Daoy (cell line): ENCODE measurements around the gene GUCD1. TPM values are rescaled to one million over a fixed set of nuclear protein-coding genes. Genes with fewer than 3 reads are reported as not detected.

Experiments used
- DNase-seq: peaks from one replicate; pipeline ENCODE4 v3.0.0-alpha.2; 2015; ENCODE audit warnings: low read depth
- total RNA-seq: library from RNA; depleted of rRNA; stranded (reverse); fragments of >200 nt; shearing (Covaris generic); gene quantifications from 2 replicates; pipeline ENCODE4 v1.2.3, GENCODE V29; 2014

The GUCD1 gene
- total RNA-seq, 1 experiment from 2014 or later, result 73.8 TPM

DNA sequence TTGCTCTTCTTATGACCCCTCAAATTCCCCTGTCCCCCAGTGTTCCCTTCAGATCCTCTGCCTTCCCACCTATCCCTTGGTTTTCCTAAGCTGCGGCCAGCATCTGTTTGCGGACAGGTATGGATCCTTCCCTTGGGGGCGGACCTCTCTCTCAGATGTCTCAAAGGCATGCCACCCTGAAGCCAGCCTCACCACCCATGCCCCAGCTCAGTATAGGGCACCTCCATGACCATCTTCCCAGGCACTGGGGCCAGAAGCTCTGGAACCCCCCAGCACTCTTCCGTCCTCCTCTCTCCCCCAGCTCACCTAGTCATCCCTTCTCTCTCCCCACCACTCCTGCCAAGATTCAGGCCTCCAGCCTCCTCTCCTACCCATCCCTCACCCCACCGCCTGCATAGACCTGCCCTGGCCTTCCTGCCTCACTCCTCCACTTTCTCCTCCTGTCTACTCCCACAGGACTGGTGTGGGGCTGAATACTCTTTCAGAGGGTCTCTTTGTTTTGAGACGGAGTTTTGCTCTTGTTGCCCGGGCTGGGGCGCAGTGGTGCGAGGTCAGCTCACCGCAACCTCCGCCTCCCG, 35.7 kb upstream of the GUCD1 start:
- DNase-seq, result no peak

DNA sequence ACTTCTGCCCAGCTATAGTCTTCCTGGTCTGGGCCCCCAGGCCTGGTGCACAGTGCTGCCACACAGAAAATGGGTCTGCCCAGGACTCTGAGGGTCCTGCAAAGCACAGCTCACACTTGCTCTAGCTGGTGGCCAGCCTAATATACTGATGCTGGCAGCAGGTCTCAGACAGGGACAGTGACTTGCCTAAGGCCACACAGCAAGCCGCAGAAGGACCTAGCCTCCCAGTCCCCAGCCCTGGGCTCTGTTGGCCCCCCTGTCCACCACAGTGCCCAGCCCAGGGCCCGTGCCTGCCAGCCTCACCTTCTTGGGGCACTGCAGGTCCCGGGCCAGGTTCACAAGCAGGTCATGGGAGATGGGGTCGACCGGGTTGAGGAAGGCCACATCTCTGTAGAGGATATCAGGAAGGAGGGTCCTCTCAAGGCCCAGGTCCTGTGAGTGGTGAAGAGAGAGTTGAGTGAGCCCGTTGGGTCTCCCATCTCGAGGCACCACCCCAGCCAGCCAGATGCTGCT, 34.6 kb upstream of the GUCD1 start:
- no peak for DNase-seq

DNA sequence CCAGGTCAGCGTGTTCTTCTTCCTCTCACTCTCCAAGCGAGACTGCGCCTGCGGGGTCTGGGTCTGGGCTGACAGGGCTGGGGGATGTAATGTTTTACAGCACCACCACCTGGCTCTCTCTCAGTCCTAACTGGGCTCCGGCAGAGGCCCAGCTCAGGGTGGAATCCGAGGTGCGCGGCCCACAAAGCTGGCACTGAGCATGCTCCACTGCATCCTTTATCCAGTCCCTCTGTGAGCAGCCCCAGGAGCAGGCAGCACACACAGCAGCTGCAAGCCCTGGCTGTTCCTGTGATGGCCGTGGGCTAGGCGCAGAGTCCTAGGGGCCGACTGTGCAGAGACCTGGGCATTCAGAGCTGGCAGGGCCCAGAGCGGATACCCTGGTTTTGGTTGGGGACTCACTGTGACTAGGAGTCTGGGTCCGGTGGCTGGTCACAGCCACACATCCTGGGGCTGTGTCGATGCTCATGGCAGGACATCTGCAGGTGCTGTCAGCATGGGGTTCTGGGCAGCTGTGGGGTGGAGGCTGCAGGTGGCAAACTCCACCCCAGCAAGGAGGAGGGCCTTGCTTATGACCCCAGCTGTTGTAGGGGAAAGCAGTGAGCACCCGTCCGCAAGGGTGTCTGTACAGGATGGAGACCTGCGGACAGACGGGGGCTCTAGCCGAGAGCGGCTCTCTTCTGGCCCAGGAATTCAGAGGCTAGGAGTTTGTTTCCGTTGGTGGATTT, 34.0 kb upstream of the GUCD1 start:
- no peak for DNase-seq

DNA sequence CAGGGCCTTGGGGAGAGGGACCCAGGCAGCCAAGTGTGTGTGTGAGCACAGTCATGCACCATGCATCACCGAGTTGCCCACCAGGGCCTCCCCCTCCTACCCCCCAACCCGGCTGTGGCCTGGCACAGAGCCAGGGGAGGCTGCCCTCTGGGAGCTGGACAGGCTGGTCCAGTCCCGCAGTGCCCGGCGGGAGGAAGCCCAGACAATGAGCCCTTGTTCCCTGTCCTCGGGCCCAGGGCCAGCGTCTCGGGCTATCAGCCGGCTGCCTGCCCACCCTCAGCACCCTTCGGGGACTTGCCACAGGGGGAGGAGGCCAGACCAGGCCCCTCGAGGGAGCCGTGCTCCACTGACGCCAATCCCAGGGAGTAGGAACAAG, 33.4 kb upstream of the GUCD1 start:
- DNase-seq, result no peak

DNA sequence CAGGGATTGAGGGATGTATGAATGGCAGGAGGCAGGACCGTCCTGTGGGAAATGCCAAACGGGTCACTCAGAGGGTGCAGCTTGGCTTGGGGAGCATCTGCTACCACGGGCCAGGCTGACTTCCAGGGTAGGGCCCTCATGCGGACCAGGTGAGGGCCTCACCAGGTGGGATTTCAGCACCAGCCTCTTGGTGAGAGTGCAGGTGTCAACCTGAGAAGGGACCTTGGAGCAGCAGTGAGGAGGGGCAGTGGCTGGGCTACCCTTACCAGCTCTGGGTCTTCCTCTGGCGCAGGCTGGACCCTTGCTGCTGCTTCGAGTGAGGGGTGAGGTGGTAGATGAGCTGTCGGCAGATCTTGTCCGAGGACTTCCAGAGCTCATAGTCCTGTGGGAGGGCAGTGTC, 33.0 kb upstream of the GUCD1 start:
- DNase-seq, result no peak

DNA sequence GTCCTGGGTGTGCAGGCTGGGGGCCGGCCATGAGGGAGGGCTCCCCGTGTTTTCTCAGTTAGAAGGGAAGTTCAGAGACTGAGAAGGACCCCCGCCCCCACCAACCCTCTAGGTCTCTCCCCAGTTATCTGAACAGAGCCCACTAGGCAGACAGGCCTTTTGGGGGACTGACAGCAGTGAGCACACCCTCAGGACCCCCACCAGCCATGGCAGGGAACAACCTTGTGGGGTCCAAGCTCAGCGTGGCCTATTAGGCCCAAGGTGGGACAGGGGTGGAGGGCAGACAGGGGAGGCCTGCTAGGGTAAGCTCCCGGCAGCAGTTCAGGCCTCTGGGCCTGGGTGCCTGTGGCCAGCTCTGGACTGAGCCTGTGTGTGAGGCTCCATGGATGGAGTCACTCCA, 32.3 kb upstream of the GUCD1 start:
- DNase-seq, result no peak

DNA sequence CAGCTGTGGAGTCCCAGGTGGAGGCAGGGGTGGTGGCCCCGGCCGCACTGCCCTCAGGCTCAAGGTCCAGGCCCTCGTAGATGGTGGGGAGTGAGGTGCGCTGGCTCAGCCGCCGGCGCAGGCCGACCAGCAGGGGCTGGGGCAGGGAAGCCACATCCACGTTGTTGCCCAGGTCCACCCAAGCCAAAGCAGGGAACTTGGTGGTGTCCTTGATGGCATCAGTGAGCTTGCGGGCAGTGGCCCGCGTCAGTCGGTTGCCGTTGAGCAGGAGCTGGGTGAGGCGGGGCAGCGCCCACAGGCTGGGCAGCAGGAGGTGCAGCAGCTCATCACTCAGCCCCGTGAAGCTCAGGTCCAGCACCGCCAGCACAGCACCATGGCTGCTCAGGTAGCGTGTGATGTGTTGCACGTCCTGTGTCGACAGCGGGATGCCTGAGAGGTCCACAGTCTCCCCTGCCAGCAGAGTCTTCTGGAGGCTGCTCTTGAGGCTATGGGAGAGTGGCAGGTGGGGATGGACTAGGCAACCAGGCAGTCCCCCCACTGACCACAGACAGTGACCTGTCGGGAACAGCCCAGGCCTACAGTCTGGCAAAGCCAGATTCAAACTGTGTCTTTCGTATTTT, 31.1 kb upstream of the GUCD1 start:
- no peak for DNase-seq

DNA sequence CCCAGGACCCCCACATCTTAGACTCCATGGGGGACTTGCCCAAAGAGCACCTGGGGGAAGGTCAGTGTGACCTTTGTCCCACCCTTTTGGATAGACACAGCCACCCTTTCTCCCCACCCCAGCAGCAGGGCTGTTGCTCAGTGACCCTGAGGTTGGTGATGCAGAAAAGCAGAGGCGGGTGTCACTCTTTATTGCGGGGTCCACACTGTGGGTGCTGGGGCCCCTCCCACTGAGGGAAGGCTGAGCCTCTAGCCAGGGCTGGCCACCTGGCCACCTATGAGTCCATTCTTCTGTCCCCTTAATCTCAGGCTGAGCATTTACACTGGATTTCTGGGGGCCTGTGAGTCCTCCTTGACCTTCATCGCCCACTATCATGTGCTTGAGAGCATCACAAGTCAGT, 30.5 kb upstream of the GUCD1 start:
- DNase-seq, result no peak

DNA sequence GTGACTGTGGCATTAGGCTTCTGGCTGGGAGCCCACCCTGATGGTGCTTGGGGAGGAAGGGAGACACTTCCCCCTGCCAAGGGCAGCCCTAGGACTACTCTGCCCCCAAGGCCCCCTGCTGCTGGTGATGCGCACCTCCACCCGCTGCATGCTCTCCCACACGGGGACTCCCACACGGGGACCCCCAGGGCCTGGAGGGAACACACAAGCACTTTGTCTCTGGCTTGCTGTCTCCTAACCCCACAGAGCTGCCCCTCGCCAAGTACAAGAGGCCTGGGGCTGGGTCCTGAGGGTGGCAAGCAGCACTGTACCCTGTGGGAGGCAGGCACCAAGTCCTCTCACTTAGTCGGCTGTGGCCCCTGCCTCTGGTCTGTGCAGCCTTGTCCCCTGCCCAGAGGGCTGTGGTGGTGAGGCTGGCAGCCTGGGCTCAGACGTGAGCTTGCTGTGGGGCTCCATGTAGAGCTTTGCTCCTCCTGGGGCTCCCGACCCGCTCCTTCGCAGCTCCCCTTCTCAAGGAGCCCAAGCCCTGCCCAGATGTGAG, 30.0 kb upstream of the GUCD1 start:
- DNase-seq, result no peak

DNA sequence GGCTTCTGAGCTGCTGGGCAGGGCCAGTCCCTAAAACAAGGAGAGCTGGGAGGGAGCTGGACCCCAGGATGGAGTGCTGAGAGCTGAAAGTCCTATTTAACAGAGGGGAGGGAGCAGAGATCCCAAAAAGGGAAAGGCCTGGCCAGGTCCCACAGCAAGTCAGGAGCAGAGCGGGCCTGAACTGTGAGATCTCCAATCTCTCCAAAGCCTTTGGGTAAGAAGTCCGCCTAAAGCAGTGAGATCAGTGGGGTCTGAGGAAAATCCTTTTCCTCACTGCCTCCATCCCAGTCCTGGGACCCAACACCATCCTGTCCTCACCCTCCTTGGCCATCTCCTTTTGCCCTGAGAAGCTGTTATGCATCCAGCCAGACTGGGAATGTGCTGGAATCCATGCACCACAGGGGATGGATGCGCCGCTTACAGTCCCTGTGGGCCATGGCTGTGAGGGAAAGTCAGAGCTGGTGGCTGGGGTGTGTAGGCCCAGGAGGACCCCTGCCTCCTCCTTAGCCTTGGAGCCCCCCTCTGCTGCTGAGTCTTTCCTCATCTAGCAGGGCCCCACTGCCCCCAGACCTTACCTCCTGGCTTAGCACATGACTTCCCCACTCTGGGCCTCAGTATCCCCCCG, 29.3 kb upstream of the GUCD1 start:
- DNase-seq, result no peak

DNA sequence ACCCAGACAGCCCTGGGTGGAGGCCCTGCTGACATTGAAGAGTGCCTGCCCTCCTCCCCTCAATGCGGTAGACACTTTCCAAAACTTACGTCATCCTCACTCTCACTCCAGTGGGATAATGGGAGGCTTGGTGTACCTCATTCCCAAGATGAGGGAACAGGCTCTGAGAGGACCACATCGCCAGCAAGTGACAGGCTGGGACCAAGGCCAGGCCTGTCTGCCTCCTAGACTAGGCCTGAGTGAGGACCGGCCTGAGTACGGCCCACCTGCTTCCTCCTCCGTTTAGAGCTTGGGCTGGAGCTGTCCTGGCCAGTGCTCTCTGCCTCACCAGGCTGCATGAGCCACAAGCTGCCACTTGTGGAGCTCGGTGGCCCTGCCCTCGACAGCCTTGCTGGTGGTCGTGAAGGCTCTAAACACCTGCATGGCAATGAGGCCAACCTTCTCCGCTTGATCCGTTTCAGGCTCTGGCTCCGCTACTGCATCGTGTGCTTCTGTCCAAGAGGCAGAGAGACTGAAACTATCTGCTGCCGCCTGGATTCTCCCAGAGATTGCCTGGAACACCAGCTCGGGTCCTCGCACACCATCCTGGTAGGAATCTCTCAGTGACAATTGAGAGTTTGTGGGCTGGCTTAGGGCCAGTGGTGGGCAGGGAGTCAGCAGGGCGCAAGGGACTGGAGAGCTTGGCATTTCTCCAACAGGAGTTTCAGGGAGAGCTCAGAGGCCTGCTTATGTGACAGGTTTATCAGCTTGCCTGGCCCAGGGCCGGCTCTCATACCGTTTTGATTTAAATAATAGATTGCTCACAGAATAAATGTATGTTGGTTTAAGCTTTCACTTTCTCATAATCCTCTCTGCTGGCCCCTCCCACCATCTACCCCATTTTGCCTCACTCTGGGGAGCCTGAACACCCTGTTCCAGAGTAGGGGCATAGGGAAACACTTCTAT, 28.6 kb upstream of the GUCD1 start:
- DNase-seq, result peak; percentile 56

DNA sequence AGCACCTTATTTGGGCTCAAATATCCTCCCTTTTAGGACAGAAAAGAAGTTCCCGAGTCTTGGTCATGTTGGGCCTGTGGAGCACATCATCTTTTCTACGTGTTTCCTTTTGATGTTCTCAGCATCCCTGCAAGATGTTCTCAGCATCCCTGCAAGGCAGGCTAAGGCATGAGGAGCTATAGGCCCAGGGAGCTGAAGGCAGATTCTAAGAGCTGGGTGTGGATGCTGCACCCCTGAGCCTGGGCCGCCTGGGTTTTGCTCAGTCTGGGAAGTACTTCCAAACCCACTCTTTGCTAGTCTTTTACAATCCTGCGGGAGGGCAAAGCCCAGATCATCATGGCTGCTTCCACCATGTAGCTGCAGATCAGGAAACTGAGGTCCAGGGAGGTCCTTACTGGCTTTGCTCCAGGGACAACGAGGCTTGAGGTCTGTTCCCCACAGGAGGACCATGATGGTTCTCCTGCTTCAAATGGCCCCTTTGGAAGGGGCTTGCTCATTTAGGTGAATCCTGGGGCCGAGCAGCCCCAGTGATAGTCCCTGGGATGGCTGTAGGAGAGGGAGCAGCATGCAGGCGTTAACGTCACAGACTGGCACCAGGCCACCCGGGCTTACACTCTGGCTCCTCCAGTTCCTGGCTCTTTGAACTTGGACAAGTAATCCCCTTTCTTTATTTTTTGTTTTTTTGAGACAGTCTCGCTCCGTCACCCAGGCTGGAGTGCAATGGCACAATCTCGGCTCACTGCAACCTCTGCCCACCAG, 27.3 kb upstream of the GUCD1 start:
- no peak for DNase-seq

DNA sequence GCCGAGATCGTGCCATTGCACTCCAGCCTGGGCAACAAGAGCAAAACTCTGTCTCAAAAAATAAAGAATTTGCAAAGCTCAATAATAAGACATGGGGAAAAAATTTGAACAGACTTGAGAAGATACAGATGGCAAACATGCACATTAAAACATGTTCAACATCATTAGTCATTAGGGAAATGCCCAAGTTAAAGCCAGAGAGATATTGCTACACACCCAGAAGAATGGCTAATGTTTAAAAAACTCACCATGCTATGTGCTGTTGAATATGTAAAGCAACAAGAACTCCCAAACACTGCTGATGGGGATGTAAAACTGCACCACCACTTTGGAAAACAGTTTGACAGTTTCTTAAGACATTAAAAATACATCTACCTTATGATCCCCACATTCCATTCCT, 25.3 kb upstream of the GUCD1 start:
- no peak for DNase-seq

DNA sequence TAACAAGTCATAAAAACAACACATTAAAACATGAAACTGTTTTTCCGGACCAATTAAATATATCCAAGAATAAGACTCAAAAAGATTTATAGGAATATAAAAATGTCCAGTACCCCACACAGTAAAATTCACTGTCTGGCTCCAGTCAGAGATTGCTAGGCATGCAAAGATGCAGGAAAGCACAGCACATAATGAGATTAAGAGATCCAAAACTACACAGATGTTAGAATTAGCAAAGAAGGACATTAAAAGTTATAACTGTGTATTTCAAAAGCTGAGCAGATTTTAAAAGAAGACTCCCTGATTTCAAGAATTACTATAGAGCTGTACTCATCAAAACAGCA, 24.3 kb upstream of the GUCD1 start:
- DNase-seq, result no peak

DNA sequence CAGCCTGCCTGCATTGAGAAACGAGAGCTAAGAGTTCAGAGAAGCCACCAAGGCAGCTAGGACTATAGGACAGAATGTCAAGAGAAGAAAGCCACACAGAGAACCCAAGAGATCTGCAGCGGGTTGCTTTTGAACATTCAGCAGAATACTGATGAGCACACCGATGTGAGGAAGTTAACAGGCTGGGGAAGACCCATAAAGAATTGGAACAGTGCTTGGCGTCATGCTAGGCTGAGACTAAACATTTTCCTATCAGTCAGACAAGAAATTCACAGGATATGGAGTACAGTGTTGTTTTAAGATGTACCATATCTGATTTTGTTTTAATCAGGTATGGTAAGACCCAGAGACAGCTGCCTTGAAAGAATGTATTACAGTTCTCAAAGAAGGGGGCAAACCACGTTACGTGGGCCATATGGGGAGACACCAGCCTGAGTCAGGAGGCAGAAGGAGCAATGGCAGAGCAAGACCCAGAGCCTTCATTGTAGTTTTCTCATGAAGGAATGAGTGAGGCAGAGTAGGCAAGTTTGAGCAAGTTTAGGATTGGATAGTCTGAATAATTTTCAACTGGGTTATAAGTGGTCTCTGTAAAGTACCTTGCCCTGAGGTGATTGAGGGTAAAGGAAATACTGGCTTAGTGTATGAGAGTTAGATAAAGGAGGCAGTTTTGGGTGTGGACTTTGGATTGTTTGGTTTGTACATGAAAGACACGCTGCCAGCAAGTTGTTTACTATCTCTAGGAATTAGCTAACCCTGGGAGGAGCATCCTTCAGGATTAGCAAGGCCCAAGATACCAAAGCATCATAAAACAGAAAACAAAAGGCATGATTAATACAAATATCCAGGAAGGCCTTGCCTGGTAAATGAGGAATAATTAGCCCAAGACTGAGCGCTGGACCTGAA, 23.7 kb upstream of the GUCD1 start:
- DNase-seq, result no peak

DNA sequence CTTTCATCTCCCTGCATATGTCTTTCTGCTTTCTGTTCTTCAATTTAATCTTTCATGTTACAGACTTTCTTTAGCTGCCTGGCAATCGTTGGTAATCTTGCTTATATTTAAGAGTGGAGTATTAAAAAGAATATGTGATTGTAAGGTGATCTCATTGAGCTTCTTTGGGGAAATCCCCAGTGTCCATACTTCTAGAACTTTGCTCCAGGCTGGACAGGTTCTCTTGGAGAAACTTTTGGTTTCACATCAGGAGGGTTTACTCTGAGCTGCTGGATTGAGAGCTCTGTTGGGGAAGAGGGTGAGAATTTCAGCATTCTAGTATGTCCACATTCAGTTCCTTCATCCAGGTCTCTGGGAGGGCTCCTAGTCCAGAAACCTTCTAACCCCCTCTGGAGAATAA, 21.8 kb upstream of the GUCD1 start:
- no peak for DNase-seq

DNA sequence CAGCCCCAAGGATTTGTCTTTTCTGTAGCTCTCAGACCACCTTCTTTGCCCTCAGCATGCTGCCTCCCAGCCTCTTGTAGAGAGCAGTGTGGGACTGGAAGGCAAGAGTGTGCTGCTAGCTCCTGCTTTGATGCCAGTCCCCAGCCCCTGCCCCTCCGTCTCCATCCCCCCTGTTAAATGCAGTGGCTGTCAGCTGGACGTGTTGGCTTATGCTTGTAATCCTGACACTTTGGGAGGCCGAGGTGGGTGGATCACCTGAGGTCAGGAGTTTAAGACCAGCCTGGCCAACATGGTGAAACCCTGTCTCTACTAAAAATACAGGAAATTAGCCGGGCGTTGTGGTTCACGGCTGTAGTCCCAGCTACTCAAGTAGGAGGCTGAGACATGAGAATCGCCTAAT, 16.3 kb upstream of the GUCD1 start:
- no peak for DNase-seq

DNA sequence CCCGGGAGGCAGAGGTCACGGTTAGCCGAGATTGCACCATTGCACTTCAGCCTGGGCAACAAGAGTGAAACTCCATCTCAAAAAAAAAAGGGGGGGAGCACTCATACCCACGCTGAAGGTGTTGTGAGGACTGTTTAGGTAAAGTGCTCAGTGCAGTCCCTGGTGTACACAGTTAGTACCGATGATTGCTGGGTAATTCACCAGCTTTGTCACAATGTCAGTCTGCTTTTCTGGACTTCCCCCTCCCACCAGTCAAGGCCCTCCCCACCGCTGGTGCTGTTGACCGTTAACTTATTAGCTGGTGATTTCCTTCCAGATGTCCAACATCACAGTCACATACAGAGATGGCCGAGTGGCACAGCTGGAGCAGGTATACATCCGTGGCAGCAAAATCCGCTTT, 12.7 kb upstream of the GUCD1 start:
- no peak for DNase-seq

DNA sequence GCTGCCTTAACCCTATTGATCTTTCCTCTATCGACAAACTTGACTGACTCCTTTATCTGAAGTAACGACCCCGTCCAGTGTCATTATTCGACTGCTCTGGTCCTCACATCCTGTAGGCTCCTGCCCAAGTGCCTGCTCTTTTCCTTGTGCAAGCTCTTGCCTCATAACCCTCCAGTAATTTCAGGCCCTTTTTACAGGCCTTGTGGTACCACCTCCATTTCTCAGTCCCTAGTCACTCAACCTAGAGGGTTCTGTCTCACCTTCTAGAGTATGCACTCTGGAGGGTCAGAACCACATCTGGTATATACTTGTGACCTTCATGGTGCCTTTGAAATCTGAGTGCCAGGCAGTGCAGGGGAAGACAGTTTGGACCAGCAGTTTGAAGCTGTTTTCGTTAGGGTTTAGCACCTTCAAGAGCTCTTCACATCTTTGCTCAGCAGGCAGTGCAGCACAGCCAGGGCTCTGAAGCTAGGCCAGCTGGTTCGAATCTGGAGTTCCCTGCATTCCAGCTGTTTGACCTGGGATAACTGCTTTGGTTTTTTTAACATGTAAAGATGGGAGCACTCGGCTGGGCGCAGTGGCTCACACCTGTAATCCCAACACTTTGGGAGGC, 12.1 kb upstream of the GUCD1 start:
- no peak for DNase-seq
